ENCODE measurements around the gene IDH2. TPM values are rescaled to one million over a fixed set of nuclear protein-coding genes. Genes with fewer than 3 reads are reported as not detected.
"Not testable (repeated sequence)": the region's sequence is repeated elsewhere in the genome, so short reads cannot be mapped to it uniquely, and the experiment has no call there.

IDH2 gene
- total RNA-seq, 1 donor = 28.6 TPM

DNA sequence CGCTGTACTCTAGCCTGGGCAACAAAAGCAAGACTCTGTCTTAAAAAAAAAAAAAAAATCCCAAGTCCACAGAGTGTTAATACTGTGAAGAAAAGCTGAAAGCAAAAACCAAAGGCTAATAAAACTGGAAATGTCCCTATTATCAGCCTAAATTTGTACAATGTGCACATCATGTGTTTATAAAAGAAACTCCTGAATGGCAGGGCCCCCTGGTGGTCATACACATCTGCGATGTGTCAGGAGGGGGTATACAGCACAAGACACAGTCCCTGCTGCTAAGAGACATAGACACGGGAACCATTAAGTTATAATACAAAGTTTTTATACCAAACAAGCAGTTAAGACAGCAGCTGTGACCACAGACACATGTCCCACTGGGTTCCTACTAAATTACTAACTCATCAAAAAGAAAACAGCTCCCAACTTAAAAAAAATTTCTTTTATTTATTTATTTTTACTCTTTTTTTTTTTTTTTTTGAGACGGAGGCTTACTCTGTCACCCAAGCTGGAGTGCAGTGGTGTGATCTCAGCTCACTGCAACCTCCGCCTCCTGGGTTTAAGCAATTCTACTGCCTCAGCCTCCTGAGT lies 31.0 kb downstream of the IDH2 start:
- DNase-seq (ENCODE audit: low read depth) = peak; percentile 86
- H3K4me3 ChIP-seq (ENCODE audit: low read depth, low read length) = no peak overlapping the region
- TF ChIP-seq, protein P1, sequence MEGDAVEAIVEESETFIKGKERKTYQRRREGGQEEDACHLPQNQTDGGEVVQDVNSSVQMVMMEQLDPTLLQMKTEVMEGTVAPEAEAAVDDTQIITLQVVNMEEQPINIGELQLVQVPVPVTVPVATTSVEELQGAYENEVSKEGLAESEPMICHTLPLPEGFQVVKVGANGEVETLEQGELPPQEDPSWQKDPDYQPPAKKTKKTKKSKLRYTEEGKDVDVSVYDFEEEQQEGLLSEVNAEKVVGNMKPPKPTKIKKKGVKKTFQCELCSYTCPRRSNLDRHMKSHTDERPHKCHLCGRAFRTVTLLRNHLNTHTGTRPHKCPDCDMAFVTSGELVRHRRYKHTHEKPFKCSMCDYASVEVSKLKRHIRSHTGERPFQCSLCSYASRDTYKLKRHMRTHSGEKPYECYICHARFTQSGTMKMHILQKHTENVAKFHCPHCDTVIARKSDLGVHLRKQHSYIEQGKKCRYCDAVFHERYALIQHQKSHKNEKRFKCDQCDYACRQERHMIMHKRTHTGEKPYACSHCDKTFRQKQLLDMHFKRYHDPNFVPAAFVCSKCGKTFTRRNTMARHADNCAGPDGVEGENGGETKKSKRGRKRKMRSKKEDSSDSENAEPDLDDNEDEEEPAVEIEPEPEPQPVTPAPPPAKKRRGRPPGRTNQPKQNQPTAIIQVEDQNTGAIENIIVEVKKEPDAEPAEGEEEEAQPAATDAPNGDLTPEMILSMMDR (IDR thresholded peaks at IDR 0.05; ENCODE audit: insufficient read depth, low read length) = peak; percentile 86

DNA sequence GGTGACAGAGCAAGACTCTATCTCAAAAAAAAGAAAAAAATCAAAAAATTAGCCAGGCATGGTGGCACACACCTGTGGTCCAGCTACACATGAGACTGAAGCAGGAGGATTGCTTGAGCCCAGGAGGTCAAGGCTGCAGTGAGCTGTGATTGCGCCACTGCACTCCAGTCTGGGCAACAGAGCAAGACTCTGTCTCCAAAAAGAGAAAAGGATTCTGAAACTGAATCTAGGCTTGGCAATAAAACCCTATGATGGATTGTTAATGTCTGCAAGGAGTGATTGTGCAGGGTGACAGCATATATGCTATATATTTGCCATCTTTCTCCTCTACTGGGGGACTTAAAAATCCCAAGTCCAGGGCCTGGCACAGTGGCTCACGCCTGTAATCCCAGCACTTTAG lies 31.6 kb downstream of the IDH2 start:
- H3K4me3 ChIP-seq (ENCODE audit: low read depth, low read length); DNase-seq (ENCODE audit: low read depth): not testable (repeated sequence)

DNA sequence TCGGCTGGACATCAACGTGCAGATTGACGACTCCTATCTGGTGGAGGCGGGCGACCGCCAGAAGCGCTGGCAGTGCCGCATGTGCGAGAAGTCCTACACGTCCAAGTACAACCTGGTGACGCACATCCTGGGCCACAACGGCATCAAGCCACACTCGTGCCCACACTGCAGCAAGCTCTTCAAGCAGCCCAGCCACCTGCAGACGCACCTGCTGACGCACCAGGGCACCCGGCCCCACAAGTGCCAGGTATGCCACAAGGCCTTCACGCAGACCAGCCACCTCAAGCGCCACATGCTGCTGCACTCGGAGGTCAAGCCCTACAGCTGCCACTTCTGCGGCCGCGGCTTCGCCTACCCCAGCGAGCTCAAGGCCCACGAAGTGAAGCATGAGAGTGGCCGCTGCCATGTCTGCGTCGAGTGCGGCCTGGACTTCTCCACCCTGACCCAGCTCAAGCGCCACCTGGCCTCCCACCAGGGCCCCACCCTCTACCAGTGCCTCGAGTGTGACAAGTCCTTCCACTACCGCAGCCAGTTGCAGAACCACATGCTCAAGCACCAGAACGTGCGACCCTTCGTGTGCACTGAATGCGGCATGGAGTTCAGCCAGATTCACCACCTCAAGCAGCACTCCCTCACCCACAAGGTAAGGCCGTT lies 34.2 kb downstream of the IDH2 start:
- no peak for DNase-seq (ENCODE audit: low read depth)
- TF ChIP-seq, protein P1 (IDR thresholded peaks at IDR 0.05; ENCODE audit: insufficient read depth, low read length) = no peak
- no peak overlapping the region for H3K4me3 ChIP-seq (ENCODE audit: low read depth, low read length)

DNA sequence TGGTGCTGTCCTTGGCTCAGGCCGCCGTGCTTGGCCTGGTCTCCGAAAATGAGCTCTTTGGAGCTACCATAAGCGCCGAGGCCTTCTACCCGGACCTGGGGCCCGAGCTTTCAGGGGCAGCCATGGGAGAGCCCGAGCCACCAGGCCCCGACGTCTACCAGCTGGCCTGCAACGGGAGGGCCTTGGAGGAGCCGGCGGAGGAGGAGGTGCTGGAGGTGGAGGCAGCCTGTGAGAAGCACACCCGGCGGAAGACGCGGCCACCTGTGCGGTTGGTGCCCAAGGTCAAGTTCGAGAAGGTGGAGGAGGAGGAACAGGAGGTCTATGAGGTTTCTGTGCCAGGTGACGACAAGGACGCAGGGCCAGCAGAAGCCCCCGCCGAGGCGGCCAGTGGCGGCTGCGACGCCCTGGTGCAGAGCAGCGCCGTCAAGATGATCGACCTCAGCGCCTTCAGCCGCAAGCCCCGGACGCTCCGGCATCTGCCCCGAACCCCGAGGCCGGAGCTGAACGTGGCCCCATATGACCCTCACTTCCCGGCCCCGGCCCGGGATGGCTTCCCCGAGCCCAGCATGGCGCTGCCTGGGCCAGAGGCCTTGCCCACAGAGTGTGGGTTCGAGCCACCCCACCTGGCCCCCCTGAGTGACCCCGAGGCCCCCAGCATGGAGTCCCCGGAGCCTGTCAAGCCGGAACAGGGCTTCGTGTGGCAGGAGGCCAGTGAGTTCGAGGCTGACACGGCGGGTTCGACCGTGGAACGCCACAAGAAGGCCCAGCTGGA lies 34.9 kb downstream of the IDH2 start:
- no peak for DNase-seq (ENCODE audit: low read depth)

DNA sequence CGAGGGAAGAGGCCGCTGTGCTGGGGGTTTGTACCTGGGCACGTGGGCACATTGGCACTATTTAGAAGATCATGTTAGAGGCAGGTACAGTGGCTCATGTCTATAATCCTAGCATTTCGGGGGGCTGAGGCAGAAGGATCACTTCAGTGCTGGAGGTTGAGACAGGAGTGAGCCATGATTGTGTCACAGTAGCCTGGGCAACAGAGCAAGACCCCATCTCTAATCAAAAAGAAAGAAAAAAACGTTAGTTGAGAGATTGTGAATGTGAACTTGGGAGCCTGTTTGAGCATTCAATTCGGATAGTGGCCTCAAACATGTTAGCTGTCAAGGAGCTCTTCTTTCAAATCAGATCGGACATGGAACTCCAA lies 36.6 kb downstream of the IDH2 start:
- DNase-seq (ENCODE audit: low read depth) = no peak
- no peak overlapping the region for H3K4me3 ChIP-seq (ENCODE audit: low read depth, low read length)
- TF ChIP-seq, protein P1 (IDR thresholded peaks at IDR 0.05; ENCODE audit: insufficient read depth, low read length) = no peak

More for the DNA sequence above, 34.9 kb downstream of the IDH2 start:
- TF ChIP-seq, protein P1 (IDR thresholded peaks at IDR 0.05; ENCODE audit: insufficient read depth, low read length) = no peak
- H3K4me3 ChIP-seq (ENCODE audit: low read depth, low read length) = no peak overlapping the region

DNA sequence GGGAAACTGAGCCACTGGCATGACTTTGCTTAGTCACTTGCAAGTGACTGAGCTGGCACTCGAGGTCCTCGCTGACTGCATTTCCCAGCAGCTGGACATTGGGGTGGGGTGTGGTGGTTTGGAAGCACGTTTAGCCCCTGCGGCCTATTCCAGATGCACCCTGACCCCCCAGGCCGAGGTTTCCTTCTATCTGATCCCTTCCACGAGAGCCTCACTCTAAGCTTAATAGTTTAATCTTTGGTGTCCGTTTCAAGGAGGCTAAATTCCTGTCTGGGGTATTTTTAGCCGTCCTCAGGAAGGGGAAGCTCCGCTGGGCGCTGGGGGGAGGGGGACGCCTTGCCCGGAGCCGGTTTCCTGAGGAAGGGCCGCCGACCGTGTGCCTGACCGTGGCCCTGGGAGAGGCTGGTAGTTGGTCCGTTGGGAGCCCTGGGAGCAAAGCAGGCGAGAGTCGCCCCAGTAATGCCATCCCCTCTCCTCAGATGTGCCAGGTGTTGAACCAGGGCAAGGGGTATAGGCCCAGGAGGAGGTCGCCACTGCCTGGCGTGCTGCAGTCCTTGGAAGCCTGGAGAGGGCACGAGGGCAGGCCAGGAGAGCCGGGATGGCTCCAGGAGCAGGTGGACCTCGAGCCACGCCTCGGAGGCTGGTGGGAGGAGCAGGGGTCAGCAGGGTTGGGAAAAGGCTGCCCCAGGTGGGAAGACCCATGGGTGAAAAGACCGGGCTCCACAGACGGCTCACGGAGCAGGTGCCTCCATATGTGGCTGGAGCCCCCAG lies 37.2 kb downstream of the IDH2 start:
- TF ChIP-seq, protein P1 (IDR thresholded peaks at IDR 0.05; ENCODE audit: insufficient read depth, low read length) = no peak
- H3K4me3 ChIP-seq (ENCODE audit: low read depth, low read length) = no peak overlapping the region
- DNase-seq (ENCODE audit: low read depth) = no peak
